Measurements from ENCODE around the gene ITPRIP. TPM values are rescaled to one million over a fixed set of nuclear protein-coding genes. Genes with fewer than 3 reads are reported as not detected.

The ITPRIP gene
- total RNA-seq, 1 experiment from 2014 or later = 12.0 TPM

GRCh38 chr10:104371753-104372152 lies 33.5 kb upstream of the ITPRIP start:
- TF ChIP-seq FOSL1 (IDR thresholded peaks at IDR 0.05; ENCODE audit: low read depth) = no peak
- no peak for TF ChIP-seq POLR2AphosphoS5 (IDR thresholded peaks at IDR 0.05; ENCODE audit: low read depth, low read length)
- TF ChIP-seq ZBTB33 (IDR thresholded peaks at IDR 0.05; ENCODE audit: extremely low read depth, insufficient replicate concordance, low read length) = no peak
- TF ChIP-seq CTCF (IDR thresholded peaks at IDR 0.05 in 2 of 3, conservative IDR thresholded peaks at IDR 0.05 in 1 of 3; ENCODE audit: borderline replicate concordance in 1 of 3, insufficient read depth in 1 of 3, low read depth in 2 of 3, low read length in 2 of 3) = no peak
- no peak for TF ChIP-seq SP1 (IDR thresholded peaks at IDR 0.05; ENCODE audit: low read depth)
- no peak for TF ChIP-seq SIN3A (IDR thresholded peaks at IDR 0.05; ENCODE audit: low read depth)
- TF ChIP-seq YY1 (IDR thresholded peaks at IDR 0.05; ENCODE audit: extremely low read depth, insufficient replicate concordance, low read depth, low read length) = no peak
- no peak for TF ChIP-seq REST (IDR thresholded peaks at IDR 0.05; ENCODE audit: low read depth)
- no peak for TF ChIP-seq EZH2phosphoT487 (IDR thresholded peaks at IDR 0.05; ENCODE audit: borderline replicate concordance)
- Histone ChIP-seq H3K4me2 (ENCODE audit: low read length) (no peak overlapping the region), H3K4me3 (replicated peaks in 1 of 2; ENCODE audit: low read depth in 1 of 2, low read length in 2 of 2) (no peak overlapping the region), H3K9ac (ENCODE audit: low read length) (no peak overlapping the region), H4K20me1 (ENCODE audit: insufficient read depth) (no peaks in the 10 kb centered on the region), H3K36me3 (ENCODE audit: control insufficient read depth in 1 of 2, insufficient read depth in 2 of 2, low read length in 2 of 2) (no peaks in the 10 kb centered on the region), H3K79me2 (ENCODE audit: insufficient read depth, low read length) (no peaks in the 10 kb centered on the region), H3K9me2 (ENCODE audit: insufficient read depth) (no peaks in the 10 kb centered on the region), H3K27me3 (ENCODE audit: insufficient read depth, low read length) (peaks cover 58% of the 10 kb centered on the region), H3K27ac (ENCODE audit: low read depth, low read length) (no peak overlapping the region), H2AFZ (ENCODE audit: low read depth, low read length, poor library complexity, severe bottlenecking) (no peak overlapping the region), H3K9me3 (ENCODE audit: control insufficient read depth in 1 of 2, insufficient read depth in 1 of 2, low read depth in 1 of 2, low read length in 2 of 2) (0 out of 4 replicates have a peak, but pooled peaks cover 0 to 4% of the 10 kb centered on the region in 2 experiments), H3K4me1 (ENCODE audit: control insufficient read depth in 1 of 2, insufficient read depth in 2 of 2, low read length in 2 of 2) (no peaks in the 10 kb centered on the region)
- POLR2A ChIA-PET = no interaction called here
- RAD21 ChIA-PET (ENCODE audit: low non-redundant PET in 1 of 2, low total read pairs in 2 of 2, uncharacterized antibody in 2 of 2, unreplicated experiment in 2 of 2) = no interaction called here
- intact Hi-C loops (cut with micrococcal nuclease) = no loop called here
- BruUV-seq (replicated peaks) = no TSS peak
- CTCF ChIA-PET = no interaction called here
- DNase-seq (ENCODE audit: low read depth, low spot score) (no peak), ATAC-seq (no peak)

All from HCT116 (cell line).